PC-9 (cell line): ENCODE results near the gene BST2. TPM values are rescaled to one million over a fixed set of nuclear protein-coding genes. Genes with fewer than 3 reads are reported as not detected.
"Not testable (repeated sequence)": the region's sequence is repeated elsewhere in the genome, so short reads cannot be mapped to it uniquely, and the experiment has no call there.

Experiments used
- BruUV-seq: library from RNA; stranded (reverse); fragments of 400-500 nt; replicated peaks from 2 replicates; lab custom pipeline; 2021; lab: Mats Ljungman, UMichigan
- CTCF ChIA-PET: fragments of 300-600 bp; sonication (Branson Sonifier 250); formaldehyde crosslinking; loops from one replicate; lab custom pipeline; 2022; ENCODE audit warnings: antibody characterized with exemption; lab: Charles Lee
- POLR2A ChIA-PET: fragments of 300-600 bp; sonication (Branson Sonifier 250); formaldehyde crosslinking; loops from one replicate; lab custom pipeline; 2022; ENCODE audit warnings: antibody characterized with exemption; ENCODE audit not compliant: unreplicated experiment; lab: Charles Lee
- DNase-seq, 2 experiments: peaks; one replicate each; pipeline versions ENCODE4 v3.0.0 to v3.0.0-alpha.2; 2015 to 2022; ENCODE audit warnings: mixed read lengths in 1 of 2
- H2AFZ ChIP-seq: fragments of 200-600 bp; sonication (generic); 2 replicates; pipeline ENCODE4 v1.8.1; 2017; ENCODE audit warnings: antibody characterized with exemption
- H3F3A ChIP-seq: fragments of 200-600 bp; sonication (generic); 2 replicates; pipeline ENCODE4 v1.8.1; 2017; ENCODE audit warnings: antibody characterized with exemption, mild to moderate bottlenecking, low read depth; ENCODE audit not compliant: insufficient read depth
- H3K27ac ChIP-seq: fragments of 200-600 bp; sonication (generic); 2 replicates; pipeline ENCODE4 v1.6.1; 2016; ENCODE audit warnings: mixed run types
- H3K27me3 ChIP-seq: fragments of 200-600 bp; sonication (generic); 2 replicates; pipeline ENCODE4 v1.6.1; 2016; ENCODE audit warnings: low read depth, mixed run types; ENCODE audit not compliant: insufficient read depth
- H3K36me3 ChIP-seq: fragments of 200-600 bp; sonication (generic); 2 replicates; pipeline ENCODE4 v1.6.1; 2016; ENCODE audit warnings: low read depth, mixed run types
- H3K4me1 ChIP-seq: fragments of 200-600 bp; sonication (generic); replicated peaks from 2 replicates; pipeline ENCODE4 v1.6.1; 2016; ENCODE audit warnings: mixed run types; ENCODE audit not compliant: insufficient read depth
- H3K4me2 ChIP-seq: fragments of 200-600 bp; sonication (generic); 2 replicates; pipeline ENCODE4 v1.6.1; 2017; ENCODE audit warnings: mixed run types
- H3K4me3 ChIP-seq: fragments of 200-600 bp; sonication (generic); 2 replicates; pipeline ENCODE4 v1.6.1; 2016; ENCODE audit warnings: mixed run types
- H3K79me2 ChIP-seq: fragments of 200-600 bp; sonication (generic); 2 replicates; pipeline ENCODE4 v1.6.1; 2017; ENCODE audit warnings: low read depth, mixed run types
- H3K9me2 ChIP-seq: fragments of 200-600 bp; sonication (generic); 2 replicates; pipeline ENCODE4 v1.8.1; 2017; ENCODE audit warnings: mild to moderate bottlenecking; ENCODE audit not compliant: insufficient read depth
- H3K9me3 ChIP-seq: fragments of 200-600 bp; sonication (generic); 2 replicates; pipeline ENCODE4 v1.8.1; 2016; ENCODE audit warnings: low read depth; ENCODE audit not compliant: insufficient read depth
- H4K20me1 ChIP-seq: fragments of 200-600 bp; sonication (generic); 2 replicates; pipeline ENCODE4 v1.8.1; 2017; ENCODE audit not compliant: insufficient read depth
- CTCF ChIP-seq: fragments of 200-600 bp; sonication (generic); conservative IDR thresholded peaks from 2 replicates; pipeline ENCODE4 v1.6.1; 2017; ENCODE audit warnings: mixed run types, antibody characterized with exemption, mild to moderate bottlenecking, moderate library complexity
- EZH2 ChIP-seq: fragments of 200-600 bp; sonication (generic); IDR thresholded peaks from 2 replicates; pipeline ENCODE4 v1.8.0; 2017; ENCODE audit warnings: antibody characterized with exemption, low read depth
- intact Hi-C: fragments of 100-400 bp; cut with micrococcal nuclease; formaldehyde crosslinking; loops from one replicate; pipeline ENCODE4 v1.10.0; 2022; ENCODE audit not compliant: unreplicated experiment
- total RNA-seq: library from RNA; stranded (reverse); gene quantifications from 2 replicates; pipeline ENCODE4 v1.2.3, GENCODE V29; 2021

BST2 gene
- total RNA-seq, 1 experiment from 2014 or later: 2.7 TPM

- no peaks in the 10 kb centered on the region for H3K36me3 ChIP-seq
- no peak within 1 kb of the TSS for H2AFZ ChIP-seq
- no peaks in the 10 kb centered on the region for H3K4me1 ChIP-seq
- H3K4me3 ChIP-seq: no peak within 1 kb of the TSS
- 0 out of 2 replicates have a peak, but pooled peaks cover under 1% of the 10 kb centered on the region for H3F3A ChIP-seq
- H3K4me2 ChIP-seq: no peak within 1 kb of the TSS
- ChIA-PET CTCF (interaction anchor here (0.6 kb wide), 1 partner anchor 19 kb away, joined by 3 read pairs; no protein-coding TSS in a partner anchor), POLR2A (no interaction called here)
- no peaks in the 10 kb centered on the region for H3K9me3 ChIP-seq
- DNase-seq: no peak
- H4K20me1 ChIP-seq: no peaks in the 10 kb centered on the region
- intact Hi-C loops: no loop called here
- no peaks in the 10 kb centered on the region for H3K9me2 ChIP-seq
- no peaks in the 10 kb centered on the region for H3K79me2 ChIP-seq
- H3K27me3 ChIP-seq: peaks cover 7% of the 10 kb centered on the region; the same call in 1 of the 2 replicates
- TF ChIP-seq CTCF (no peak), EZH2 (no peak)
- no TSS peak for BruUV-seq
- H3K27ac ChIP-seq: no peak within 1 kb of the TSS
Measured at GRCh38 chr19:17376935-17377600, 28.4 kb downstream of the BST2 start, which contains the start of gene PLVAP. PLVAP (minus strand) TSS chr19:17377342; CDS start chr19:17377288, 54 bp downstream.

GRCh38 chr19:17370026-17370587, 35.3 kb downstream of the BST2 start:
- H4K20me1 ChIP-seq: no peaks in the 10 kb centered on the region
- POLR2A ChIA-PET: no interaction called here
- H3F3A ChIP-seq: peaks cover 7% of the 10 kb centered on the region
- H3K4me1 ChIP-seq: no peaks in the 10 kb centered on the region
- intact Hi-C loops: no loop called here
- no peaks in the 10 kb centered on the region for H3K79me2 ChIP-seq
- H3K4me3 ChIP-seq: no peak overlapping the region
- no peak overlapping the region for H2AFZ ChIP-seq
- H3K4me2 ChIP-seq: no peak overlapping the region
- DNase-seq: no peak
- CTCF ChIA-PET: no interaction called here
- TF ChIP-seq EZH2 (no peak), CTCF (no peak)
- 0 out of 2 replicates have a peak, but pooled peaks cover 4% of the 10 kb centered on the region for H3K27me3 ChIP-seq
- H3K27ac ChIP-seq: no peak overlapping the region
- H3K9me3 ChIP-seq: no peaks in the 10 kb centered on the region
- no peaks in the 10 kb centered on the region for H3K9me2 ChIP-seq
- no peaks in the 10 kb centered on the region for H3K36me3 ChIP-seq
- BruUV-seq: no TSS peak

DNA sequence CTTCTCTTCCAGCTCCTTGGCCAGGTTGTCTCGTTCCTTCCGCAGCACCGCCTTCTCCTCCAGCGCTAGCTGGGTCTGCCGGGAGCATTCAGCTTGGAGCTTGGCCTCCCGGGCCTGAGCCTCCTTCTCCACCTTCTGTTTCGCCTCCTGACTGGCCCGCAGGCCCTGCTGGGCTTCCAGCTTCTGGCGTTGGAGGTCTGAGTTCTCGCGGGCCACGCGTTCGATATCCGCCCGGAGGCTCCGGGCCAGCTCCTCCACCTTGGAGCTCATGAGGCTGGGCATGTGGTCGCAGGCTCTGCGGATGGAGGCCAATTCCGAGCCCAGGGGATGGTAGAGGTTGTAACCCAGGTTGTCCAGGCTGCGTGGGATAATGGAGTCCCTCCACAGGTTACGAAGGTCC, 40.1 kb downstream of the BST2 start:
- Histone ChIP-seq H3K4me3 (no peak overlapping the region), H3K79me2 (no peaks in the 10 kb centered on the region), H3F3A (no peaks in the 10 kb centered on the region), H3K9me2 (no peaks in the 10 kb centered on the region), H3K36me3 (no peaks in the 10 kb centered on the region), H3K27me3 (0 out of 2 replicates have a peak, but pooled peaks cover 6% of the 10 kb centered on the region), H3K4me1 (no peaks in the 10 kb centered on the region), H3K4me2 (no peak overlapping the region), H3K9me3 (no peaks in the 10 kb centered on the region), H4K20me1 (no peaks in the 10 kb centered on the region), H2AFZ (no peak overlapping the region), H3K27ac (no peak overlapping the region)
- intact Hi-C loops: no loop called here
- TF ChIP-seq CTCF: no peak
- no peak for TF ChIP-seq EZH2
- POLR2A ChIA-PET: no interaction called here
- CTCF ChIA-PET: interaction anchor here (0.5 kb wide), 1 partner anchor 37 kb away, joined by 3 read pairs; no protein-coding TSS in a partner anchor
- no peak for DNase-seq
- BruUV-seq: no TSS peak

DNA sequence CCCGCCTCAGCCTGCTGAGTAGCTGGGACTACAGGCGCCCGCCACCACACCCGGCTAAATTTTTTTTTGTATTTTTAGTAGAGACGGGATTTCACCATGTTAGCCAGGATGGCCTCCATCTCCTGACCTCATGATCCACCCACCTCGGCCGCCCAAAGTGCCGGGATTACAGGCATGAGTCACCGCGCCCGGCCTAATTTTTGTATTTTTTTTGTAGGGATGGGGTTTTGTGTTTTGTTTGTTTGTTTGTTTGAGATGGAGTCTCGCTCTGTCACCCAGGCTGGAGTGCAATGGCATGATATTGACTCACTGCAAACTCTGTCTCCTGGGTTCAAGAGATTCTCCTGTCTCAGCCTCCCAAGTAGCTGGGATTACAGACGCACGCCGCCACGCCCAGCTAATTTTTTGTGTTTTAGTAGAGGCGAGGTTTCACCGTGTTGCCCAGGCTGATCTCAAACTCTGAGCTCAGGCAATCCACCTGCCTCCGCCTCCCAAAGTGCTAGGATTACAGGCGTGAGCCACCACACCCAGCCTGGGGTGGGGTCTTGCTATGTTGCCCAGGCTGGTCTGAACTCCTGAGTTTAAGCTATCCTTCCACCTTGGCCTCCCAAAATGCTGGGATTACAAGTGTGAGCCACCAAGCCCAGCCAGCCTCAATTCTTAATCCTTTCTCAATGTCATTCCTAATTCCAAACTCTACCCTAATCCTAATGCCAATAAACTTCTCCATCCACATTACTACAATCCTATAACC, 41.4 kb downstream of the BST2 start:
- H3K36me3 ChIP-seq, H4K20me1 ChIP-seq, H3K27me3 ChIP-seq, H3K27ac ChIP-seq, H3K9me3 ChIP-seq, POLR2A ChIA-PET, H3K4me1 ChIP-seq, H3K79me2 ChIP-seq, H3F3A ChIP-seq, H3K4me3 ChIP-seq, intact Hi-C loops, H3K9me2 ChIP-seq, H3K4me2 ChIP-seq, BruUV-seq, H2AFZ ChIP-seq, DNase-seq: not testable (repeated sequence)
- CTCF ChIA-PET: interaction anchor here (0.6 kb wide), 1 partner anchor 14 kb away, joined by 4 read pairs; no protein-coding TSS in a partner anchor
